Central memory CD8-positive, alpha-beta T cell (primary cell): ENCODE data around the gene KCNK6.
A peak's percentile ranks its signal among the peaks of the same experiment; 100 is the strongest.
"Not testable (repeated sequence)": the region's sequence is repeated elsewhere in the genome, so short reads cannot be mapped to it uniquely, and the experiment has no call there.

Experiments
- ATAC-seq: fragments of 150-1000 bp; cut with Tn5 transposase; replicated peaks from 2 replicates; pipeline ENCODE4 v1.10.0; 2022; ENCODE audit warnings: mild to moderate bottlenecking, moderate FRiP score, moderate number of reproducible peaks; ENCODE audit not compliant: poor library complexity, severe bottlenecking; ENCODE audit errors: extremely low read depth
- DNase-seq, 2 donors: peaks; one replicate each; pipeline ENCODE4 v3.0.0; 2021; ENCODE audit warnings: low spot score in 2 of 2
- H3K27ac Mint-ChIP-seq: one replicate; pipeline ENCODE4 v1.8.0; 2022; ENCODE audit warnings: low read depth, mild to moderate bottlenecking, moderate library complexity, mixed read lengths
- H3K27me3 Mint-ChIP-seq: one replicate; pipeline ENCODE4 v1.8.0; 2022; ENCODE audit warnings: mixed read lengths
- H3K36me3 Mint-ChIP-seq: one replicate; pipeline ENCODE4 v1.8.0; 2022; ENCODE audit warnings: mild to moderate bottlenecking, moderate library complexity, mixed read lengths; ENCODE audit not compliant: insufficient read depth
- H3K4me1 Mint-ChIP-seq: one replicate; pipeline ENCODE4 v1.8.0; 2022; ENCODE audit warnings: mixed read lengths
- H3K4me3 Mint-ChIP-seq: one replicate; pipeline ENCODE4 v1.8.0; 2022; ENCODE audit warnings: mild to moderate bottlenecking, moderate library complexity, mixed read lengths
- H3K9me3 Mint-ChIP-seq: one replicate; pipeline ENCODE4 v1.8.0; 2022; ENCODE audit warnings: mixed read lengths

Gene KCNK6

DNA sequence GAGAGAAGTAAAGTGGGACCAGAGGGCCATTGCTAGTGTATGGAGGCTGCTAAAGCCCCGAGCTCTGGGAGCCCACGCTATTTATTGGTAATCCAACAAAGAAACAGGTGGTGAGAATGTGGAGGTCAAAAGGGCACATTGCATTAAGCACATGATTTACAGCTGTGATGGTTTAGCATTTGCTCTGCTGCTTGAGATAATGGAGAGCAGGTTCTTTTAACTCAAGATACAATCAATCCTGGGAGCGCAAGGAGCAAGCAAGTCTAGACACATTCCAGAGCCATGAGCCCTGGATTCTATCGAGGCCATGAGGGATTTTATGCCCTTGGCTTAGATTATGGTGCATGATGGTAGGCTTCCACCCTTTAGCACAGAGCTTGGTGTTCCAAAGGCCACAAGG, 19.4 kb downstream of the KCNK6 start:
- not testable (repeated sequence) for DNase-seq, H3K27me3 Mint-ChIP-seq, H3K4me3 Mint-ChIP-seq, ATAC-seq, H3K9me3 Mint-ChIP-seq, H3K27ac Mint-ChIP-seq
- Mint-ChIP-seq H3K36me3 (peaks cover 14% of the 10 kb centered on the region), H3K4me1 (peaks cover 21% of the 10 kb centered on the region)

DNA sequence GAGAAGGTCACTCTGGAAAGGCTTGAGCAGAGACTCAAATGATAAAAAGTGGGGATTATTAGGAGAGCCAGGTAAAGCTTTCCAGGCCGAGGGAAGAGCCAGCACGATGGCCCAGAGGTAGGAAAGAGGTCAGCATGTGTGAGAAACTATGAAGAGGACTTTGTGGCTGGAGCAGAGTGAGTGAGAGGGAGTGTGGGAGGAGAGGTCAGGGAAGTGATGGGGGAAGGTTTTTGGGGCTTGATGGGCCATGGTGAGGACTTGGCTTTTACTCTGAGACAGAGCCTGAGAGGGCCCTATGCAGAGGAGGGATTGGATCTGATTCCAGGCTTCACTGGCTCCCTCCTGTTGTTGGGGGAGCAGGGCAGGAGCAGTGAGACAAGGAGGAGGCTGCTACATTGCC, 21.3 kb downstream of the KCNK6 start:
- Mint-ChIP-seq H3K27me3 (no peaks in the 10 kb centered on the region), H3K4me3 (no peak overlapping the region), H3K9me3 (no peaks in the 10 kb centered on the region), H3K4me1 (peaks cover 18% of the 10 kb centered on the region), H3K27ac (peak overlapping the region; percentile 54), H3K36me3 (peaks cover 13% of the 10 kb centered on the region)
- ATAC-seq: no peak
- DNase-seq: no peak

- H3K4me3 Mint-ChIP-seq: no peak overlapping the region
- H3K36me3 Mint-ChIP-seq: no peaks in the 10 kb centered on the region
- no peak for DNase-seq
- H3K9me3 Mint-ChIP-seq: no peaks in the 10 kb centered on the region
- ATAC-seq: no peak
- no peak overlapping the region for H3K27ac Mint-ChIP-seq
- no peaks in the 10 kb centered on the region for H3K4me1 Mint-ChIP-seq
- H3K27me3 Mint-ChIP-seq: no peaks in the 10 kb centered on the region
Observed at GRCh38 chr19:38346837-38347236, 27.2 kb downstream of the KCNK6 start.

DNA sequence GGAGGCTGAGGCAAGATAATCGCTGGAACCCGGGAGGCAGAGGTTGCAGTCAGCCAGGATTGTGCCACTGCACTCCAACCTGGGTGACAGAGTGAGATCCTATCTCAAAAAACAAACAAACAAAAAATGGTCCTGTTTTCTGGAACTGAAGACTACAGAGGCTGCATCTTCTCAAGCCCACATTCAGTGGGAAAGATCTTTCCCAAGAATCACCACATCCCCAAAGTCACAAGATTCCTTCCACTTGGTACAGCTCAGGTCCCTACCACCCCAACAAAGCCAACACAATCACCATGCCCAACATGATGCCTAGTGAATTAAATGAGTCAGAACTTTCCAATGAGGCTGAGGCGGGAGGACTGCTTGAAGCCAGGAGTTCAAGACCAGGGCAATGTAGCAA, 31.2 kb downstream of the KCNK6 start:
- Mint-ChIP-seq H3K27me3 (peaks cover 2% of the 10 kb centered on the region), H3K27ac (no peak overlapping the region), H3K4me1 (no peaks in the 10 kb centered on the region), H3K9me3 (no peaks in the 10 kb centered on the region), H3K36me3 (no peaks in the 10 kb centered on the region), H3K4me3 (no peak overlapping the region)
- ATAC-seq: no peak
- DNase-seq: no peak

GRCh38 chr19:38351865-38352395, 32.3 kb downstream of the KCNK6 start:
- Mint-ChIP-seq H3K9me3 (no peaks in the 10 kb centered on the region), H3K4me3 (no peak overlapping the region), H3K36me3 (no peaks in the 10 kb centered on the region), H3K27ac (no peak overlapping the region), H3K27me3 (peaks cover 12% of the 10 kb centered on the region), H3K4me1 (no peaks in the 10 kb centered on the region)
- ATAC-seq (no peak), DNase-seq (no peak)

DNA sequence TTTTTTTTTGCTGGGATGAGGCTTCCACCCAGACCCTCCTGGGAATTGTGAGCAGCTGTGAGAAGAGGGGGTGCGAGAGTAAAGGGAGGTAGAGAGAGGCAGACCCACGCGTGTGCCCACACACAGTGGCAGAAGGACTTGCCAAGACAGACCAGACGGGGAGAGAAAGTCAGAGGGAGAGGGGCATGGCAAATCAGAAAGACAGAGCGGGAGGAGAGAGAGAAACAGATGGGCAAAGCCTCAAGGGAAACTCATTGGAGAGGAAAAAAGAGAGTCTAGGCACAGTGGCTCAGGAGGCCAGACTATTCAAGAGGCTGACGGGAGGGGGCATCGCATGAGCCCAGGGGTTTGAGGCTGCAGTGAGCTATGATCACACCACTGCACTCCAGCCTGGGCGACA, 33.0 kb downstream of the KCNK6 start:
- H3K4me3 Mint-ChIP-seq: no peak overlapping the region
- H3K36me3 Mint-ChIP-seq: no peaks in the 10 kb centered on the region
- no peaks in the 10 kb centered on the region for H3K4me1 Mint-ChIP-seq
- DNase-seq (no peak), ATAC-seq (no peak)
- no peak overlapping the region for H3K27ac Mint-ChIP-seq
- no peaks in the 10 kb centered on the region for H3K9me3 Mint-ChIP-seq
- peaks cover 13% of the 10 kb centered on the region for H3K27me3 Mint-ChIP-seq

DNA sequence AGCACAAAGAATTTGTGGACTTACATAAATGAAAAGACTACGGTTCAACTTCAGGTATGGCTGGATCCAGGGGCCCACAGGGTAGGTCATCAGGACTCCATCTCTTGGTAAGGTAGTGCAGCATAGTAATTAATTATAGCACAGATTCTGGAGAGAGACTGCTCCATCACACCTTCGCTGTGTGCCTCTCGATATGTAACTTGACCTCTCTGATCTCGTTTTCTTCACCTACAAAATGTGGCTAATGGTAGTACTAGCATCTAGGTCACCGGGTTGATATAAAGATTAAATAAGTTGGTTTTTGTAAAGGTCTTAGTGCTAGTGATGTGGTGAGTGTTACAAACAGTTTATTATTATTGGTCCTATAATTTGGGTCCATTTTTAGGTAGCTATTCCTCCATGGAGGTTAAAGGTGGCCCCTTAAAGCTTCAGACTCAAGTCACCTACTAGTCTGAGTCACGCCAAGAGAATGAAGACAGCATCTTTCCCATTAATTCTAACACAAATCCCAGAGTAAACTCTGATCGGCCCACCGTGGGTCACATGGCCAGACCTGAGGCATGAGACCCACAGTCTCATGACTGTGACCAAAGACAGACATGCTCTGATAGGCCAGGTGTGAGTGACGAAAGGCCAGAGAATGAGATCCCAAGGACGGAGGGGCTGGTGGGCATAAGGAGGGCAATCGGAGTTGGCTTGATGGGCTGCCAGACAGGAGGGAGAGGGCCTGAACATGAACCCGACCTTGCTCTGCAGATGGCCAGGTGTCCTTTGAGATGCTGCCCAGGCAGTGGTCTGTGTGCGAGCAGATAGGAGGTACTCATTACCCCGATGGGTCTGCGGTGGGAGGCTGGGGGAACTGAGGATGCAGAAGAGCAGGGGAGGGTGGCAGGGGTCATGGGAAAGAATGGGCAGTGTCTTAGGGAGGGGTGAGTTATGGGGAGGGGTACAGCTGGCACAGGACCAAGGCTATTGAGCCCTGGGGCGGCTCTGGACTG, 36.4 kb downstream of the KCNK6 start:
- ATAC-seq (no peak), DNase-seq (no peak)
- peaks cover 30% of the 10 kb centered on the region for H3K27me3 Mint-ChIP-seq
- no peaks in the 10 kb centered on the region for H3K9me3 Mint-ChIP-seq
- no peak overlapping the region for H3K27ac Mint-ChIP-seq
- peaks cover 5% of the 10 kb centered on the region for H3K4me1 Mint-ChIP-seq
- no peak overlapping the region for H3K4me3 Mint-ChIP-seq
- no peaks in the 10 kb centered on the region for H3K36me3 Mint-ChIP-seq

- H3K9me3 Mint-ChIP-seq: no peaks in the 10 kb centered on the region
- DNase-seq (no peak), ATAC-seq (no peak)
- H3K4me1 Mint-ChIP-seq: peaks cover 11% of the 10 kb centered on the region
- no peak overlapping the region for H3K27ac Mint-ChIP-seq
- no peaks in the 10 kb centered on the region for H3K36me3 Mint-ChIP-seq
- no peak overlapping the region for H3K4me3 Mint-ChIP-seq
- peaks cover 36% of the 10 kb centered on the region for H3K27me3 Mint-ChIP-seq
Observed at GRCh38 chr19:38358071-38358470, 38.4 kb downstream of the KCNK6 start.

DNA sequence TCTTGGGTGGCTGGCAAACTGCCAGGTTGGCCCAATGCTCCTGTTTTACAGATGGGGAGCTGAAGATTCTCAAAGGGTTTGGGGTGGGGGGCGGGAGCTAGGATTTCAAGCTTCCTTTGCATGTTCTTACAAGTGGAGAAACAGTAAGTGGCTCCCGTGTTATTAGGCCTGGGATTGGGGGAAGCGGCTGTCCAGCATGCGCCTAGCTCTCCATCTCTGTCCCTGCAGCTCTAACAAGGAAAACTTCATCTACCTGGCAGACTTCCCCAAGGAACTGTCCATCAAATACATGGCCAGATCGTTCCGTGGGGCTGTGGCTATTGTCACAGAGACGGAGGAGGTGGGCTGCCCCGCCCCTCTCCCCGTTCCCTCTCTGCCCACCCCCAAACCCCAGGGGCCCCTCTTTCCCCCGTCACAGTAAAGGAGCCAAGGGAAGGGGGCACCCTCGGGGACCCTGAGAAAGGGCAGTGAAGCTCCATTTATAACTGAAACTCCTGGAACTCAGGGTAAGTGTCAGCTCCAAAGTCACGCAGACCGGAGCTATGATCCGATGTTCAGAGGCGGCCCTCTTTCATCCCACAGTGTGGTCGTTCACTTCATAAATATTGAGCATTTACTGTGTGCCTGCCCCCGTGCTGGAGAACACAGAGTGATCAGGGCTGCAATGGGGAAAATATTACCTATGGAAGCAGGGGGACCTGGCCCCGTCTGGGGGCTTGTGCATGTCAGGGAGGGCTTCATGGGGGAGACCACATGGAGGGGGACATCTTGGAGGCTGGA, 39.8 kb downstream of the KCNK6 start:
- Mint-ChIP-seq H3K27me3 (peaks cover 36% of the 10 kb centered on the region), H3K27ac (no peak overlapping the region), H3K4me3 (peak overlapping the region; percentile 35), H3K36me3 (no peaks in the 10 kb centered on the region), H3K9me3 (no peaks in the 10 kb centered on the region), H3K4me1 (peaks cover 11% of the 10 kb centered on the region)
- no peak for DNase-seq
- ATAC-seq: no peak

GRCh38 chr19:38360351-38360750, 40.7 kb downstream of the KCNK6 start:
- Mint-ChIP-seq H3K36me3 (no peaks in the 10 kb centered on the region), H3K4me3 (peak overlapping the region; percentile 72), H3K9me3 (no peaks in the 10 kb centered on the region), H3K4me1 (peaks cover 11% of the 10 kb centered on the region), H3K27me3 (peaks cover 36% of the 10 kb centered on the region), H3K27ac (no peak overlapping the region)
- DNase-seq (no peak), ATAC-seq (no peak)

GRCh38 chr19:38360839-38361631, 41.4 kb downstream of the KCNK6 start:
- H3K27me3 Mint-ChIP-seq: peaks cover 35% of the 10 kb centered on the region
- DNase-seq: no peak
- peaks cover 11% of the 10 kb centered on the region for H3K4me1 Mint-ChIP-seq
- no peak for ATAC-seq
- no peaks in the 10 kb centered on the region for H3K36me3 Mint-ChIP-seq
- H3K27ac Mint-ChIP-seq: peak overlapping the region; percentile 35
- peak overlapping the region; percentile 72 for H3K4me3 Mint-ChIP-seq
- H3K9me3 Mint-ChIP-seq: no peaks in the 10 kb centered on the region

- Mint-ChIP-seq H3K4me1 (peaks cover 11% of the 10 kb centered on the region), H3K27ac (peak overlapping the region; percentile 35), H3K4me3 (peak overlapping the region; percentile 72), H3K9me3 (no peaks in the 10 kb centered on the region), H3K27me3 (peaks cover 35% of the 10 kb centered on the region), H3K36me3 (no peaks in the 10 kb centered on the region)
- DNase-seq (no peak), ATAC-seq (peak; percentile 63)
Observed at GRCh38 chr19:38361633-38362075, 42.0 kb downstream of the KCNK6 start.
